GM19239 (cell line): ENCODE results near the gene LAX1.
"Not testable (repeated sequence)": the region's sequence is repeated elsewhere in the genome, so short reads cannot be mapped to it uniquely, and the experiment has no call there.

Source experiments
- DNase-seq: peaks from one replicate; pipeline ENCODE4 v3.0.0; 2011; ENCODE audit warnings: low spot score; ENCODE audit not compliant: insufficient read length
- FAIRE-seq: peaks from 2 replicates; lab custom pipeline; 2011; peaks lifted over from hg19 to GRCh38; lab: Jason Lieb, UNC

The LAX1 gene

GRCh38 chr1:203765029-203765837 is at the start of gene LAX1:
TSS of gene LAX1 (plus strand) at chr1:203765183. CDS start at chr1:203765566, 383 bp downstream.
- FAIRE-seq = peak; percentile 97
- peak; percentile 76 for DNase-seq

GRCh38 chr1:203717120-203717519 is 47.9 kb upstream of the LAX1 start:
- no peak for FAIRE-seq

GRCh38 chr1:203720242-203720641 is 44.7 kb upstream of the LAX1 start:
- DNase-seq (no peak), FAIRE-seq (no peak)

More at GRCh38 chr1:203717120-203717519, 47.9 kb upstream of the LAX1 start:
- DNase-seq = no peak

- DNase-seq (no peak), FAIRE-seq (no peak)
Measured at GRCh38 chr1:203722909-203723308, 42.1 kb upstream of the LAX1 start.

GRCh38 chr1:203726417-203726867 is 38.5 kb upstream of the LAX1 start:
- FAIRE-seq = no peak
- DNase-seq = no peak

- FAIRE-seq (no peak), DNase-seq (no peak)
Measured at GRCh38 chr1:203733009-203733863, 31.7 kb upstream of the LAX1 start.

GRCh38 chr1:203742436-203742835 is 22.5 kb upstream of the LAX1 start:
- FAIRE-seq (peak; percentile 31), DNase-seq (no peak)

GRCh38 chr1:203743091-203743571 is 21.9 kb upstream of the LAX1 start:
- DNase-seq = no peak
- FAIRE-seq = peak; percentile 57

GRCh38 chr1:203744075-203744972 is 20.7 kb upstream of the LAX1 start:
- DNase-seq = peak; percentile 29
- peak; percentile 86 for FAIRE-seq

GRCh38 chr1:203746281-203746680 is 18.7 kb upstream of the LAX1 start:
- DNase-seq (no peak), FAIRE-seq (no peak)

GRCh38 chr1:203751051-203751450 is 13.9 kb upstream of the LAX1 start:
- DNase-seq = no peak
- FAIRE-seq = no peak

GRCh38 chr1:203751618-203752361 is 13.2 kb upstream of the LAX1 start:
- FAIRE-seq, DNase-seq: not testable (repeated sequence)

- no peak for DNase-seq
- FAIRE-seq = peak; percentile 60
Measured at GRCh38 chr1:203754455-203754864, 10.5 kb upstream of the LAX1 start.

GRCh38 chr1:203756036-203756435 is 8.9 kb upstream of the LAX1 start:
- FAIRE-seq (no peak), DNase-seq (no peak)

- not testable (repeated sequence) for DNase-seq, FAIRE-seq
Measured at GRCh38 chr1:203758749-203759148, 6.2 kb upstream of the LAX1 start.

- FAIRE-seq (no peak), DNase-seq (no peak)
Measured at GRCh38 chr1:203760506-203760905, 4.5 kb upstream of the LAX1 start.

- FAIRE-seq, DNase-seq: not testable (repeated sequence)
Measured at GRCh38 chr1:203761958-203762357, 3.0 kb upstream of the LAX1 start.

- DNase-seq (no peak), FAIRE-seq (no peak)
Measured at GRCh38 chr1:203763505-203763904, 1.5 kb upstream of the LAX1 start.
